ENCODE measurements around the gene DAB2.

Gene DAB2

DNA sequence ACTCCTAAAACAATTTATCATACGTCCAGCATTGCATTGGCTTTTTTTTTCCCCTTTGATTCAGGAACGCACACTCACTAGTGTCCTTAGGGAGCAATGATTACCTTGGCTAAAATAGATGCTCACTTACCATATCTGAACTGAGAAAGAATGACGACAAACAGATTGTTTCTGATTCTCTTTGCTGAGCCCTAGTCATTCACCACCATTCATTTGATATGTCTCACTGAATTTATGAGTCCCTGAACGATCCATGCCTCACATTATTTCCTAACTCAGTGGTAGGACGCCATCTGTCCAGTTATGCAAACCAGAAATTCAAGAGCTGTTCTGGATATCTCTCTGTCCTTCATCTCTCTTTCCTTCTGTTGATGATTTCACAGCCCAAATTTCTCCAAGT is 39.3 kb upstream of the DAB2 start:
- Histone ChIP-seq H3K4me1 (ENCODE audit: control insufficient read depth in 2 of 2, insufficient read depth in 2 of 2, low read length in 2 of 2) (peaks cover 5 to 6% of the 10 kb centered on the region in 2 donors), H3K36me3 (ENCODE audit: control insufficient read depth in 2 of 2, insufficient read depth in 2 of 2, low read length in 2 of 2) (no peaks in the 10 kb centered on the region), H3K27me3 (ENCODE audit: control insufficient read depth in 2 of 2, insufficient read depth in 2 of 2, low read length in 2 of 2) (no peaks in the 10 kb centered on the region), H3K9me3 (ENCODE audit: control insufficient read depth in 2 of 2, low read length in 2 of 2) (no peaks in the 10 kb centered on the region), H3K27ac (ENCODE audit: low read depth in 2 of 2, low read length in 2 of 2) (no peak overlapping the region), H3K4me3 (ENCODE audit: low read length in 2 of 2) (no peak overlapping the region), H3K9ac (ENCODE audit: low read depth in 1 of 2, low read length in 2 of 2) (no peak overlapping the region)

DNA sequence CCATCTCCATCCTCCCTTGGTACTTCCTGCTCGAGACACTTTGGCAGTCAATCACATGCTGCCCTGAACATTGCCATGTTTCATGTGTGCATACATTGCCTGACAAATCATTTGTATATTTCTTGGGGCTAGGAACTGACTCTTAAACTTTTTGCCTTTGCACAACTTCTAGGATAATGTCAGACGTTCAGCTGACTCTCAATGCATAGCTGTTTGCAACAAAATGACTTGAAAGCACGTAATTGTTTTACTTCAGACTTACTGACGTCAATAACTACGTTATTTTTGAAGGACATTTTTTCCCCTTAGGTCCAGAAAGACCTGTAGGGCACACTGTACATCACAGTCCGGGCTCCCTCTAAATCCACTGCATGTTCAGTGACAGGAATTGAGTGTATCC is 37.4 kb upstream of the DAB2 start:
- peaks cover 5 to 6% of the 10 kb centered on the region in 2 donors for H3K4me1 ChIP-seq (ENCODE audit: control insufficient read depth in 2 of 2, insufficient read depth in 2 of 2, low read length in 2 of 2)
- no peak overlapping the region for H3K4me3 ChIP-seq (ENCODE audit: low read length in 2 of 2)

DNA sequence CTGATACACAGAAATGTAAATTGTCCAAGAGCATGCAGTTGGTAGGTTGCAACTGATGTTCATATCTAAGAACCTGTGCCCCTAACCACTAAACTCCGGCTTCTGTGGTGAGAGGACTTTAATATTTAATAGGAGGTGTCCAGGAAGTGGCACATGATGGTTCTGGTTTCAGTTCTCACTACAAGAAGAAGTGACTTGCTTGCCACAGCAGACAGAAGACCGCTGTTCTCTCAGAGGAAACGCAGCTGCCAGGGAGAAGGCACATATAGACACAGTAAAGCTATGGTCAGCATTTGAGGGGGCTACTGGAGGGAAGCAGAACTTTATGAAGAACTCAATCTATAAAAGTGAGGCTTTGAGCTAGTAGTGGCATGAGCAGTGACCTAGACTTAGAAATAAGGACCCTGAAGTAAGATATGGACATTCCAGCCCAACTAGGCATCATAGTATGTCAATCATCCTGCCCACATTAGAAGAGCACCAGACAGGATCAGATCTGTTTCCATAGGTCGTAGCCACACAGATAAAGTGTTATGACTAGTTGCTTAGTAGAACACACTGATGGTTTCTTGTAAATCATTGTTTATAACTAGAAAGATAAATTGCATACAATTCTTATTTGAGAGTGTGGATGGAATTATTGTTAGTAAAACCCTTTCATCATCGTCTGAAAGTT is 36.4 kb upstream of the DAB2 start:
- Histone ChIP-seq H3K36me3 (ENCODE audit: control insufficient read depth in 2 of 2, insufficient read depth in 2 of 2, low read length in 2 of 2) (no peaks in the 10 kb centered on the region), H3K9ac (ENCODE audit: low read depth in 1 of 2, low read length in 2 of 2) (no peak overlapping the region), H3K27ac (ENCODE audit: low read depth in 2 of 2, low read length in 2 of 2) (peak overlapping the region in 1 of 2 donors; percentile 27)

More for the DNA sequence above, 37.4 kb upstream of the DAB2 start:
- Histone ChIP-seq H3K27ac (ENCODE audit: low read depth in 2 of 2, low read length in 2 of 2) (no peak overlapping the region), H3K27me3 (ENCODE audit: control insufficient read depth in 2 of 2, insufficient read depth in 2 of 2, low read length in 2 of 2) (no peaks in the 10 kb centered on the region), H3K9me3 (ENCODE audit: control insufficient read depth in 2 of 2, low read length in 2 of 2) (no peaks in the 10 kb centered on the region), H3K36me3 (ENCODE audit: control insufficient read depth in 2 of 2, insufficient read depth in 2 of 2, low read length in 2 of 2) (no peaks in the 10 kb centered on the region), H3K9ac (ENCODE audit: low read depth in 1 of 2, low read length in 2 of 2) (no peak overlapping the region)

DNA sequence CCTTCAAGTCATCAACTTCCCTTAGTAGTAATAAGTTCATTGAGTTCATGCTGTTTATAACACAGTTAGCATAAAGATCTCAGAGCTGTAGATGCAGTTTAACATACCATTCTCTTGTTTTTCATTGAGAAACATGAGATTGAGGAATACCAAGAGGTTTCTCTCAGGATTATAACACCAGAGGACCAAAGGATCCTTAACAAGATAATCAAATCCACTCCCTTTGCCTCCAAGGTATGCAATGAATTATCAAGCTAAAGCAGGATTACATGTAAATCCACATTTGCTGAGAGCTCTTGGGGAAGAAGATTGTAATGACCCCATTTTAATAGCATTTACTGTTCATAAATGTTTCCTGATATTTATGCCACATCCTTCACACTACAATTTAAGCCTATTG is 35.1 kb upstream of the DAB2 start:
- no peaks in the 10 kb centered on the region for H3K27me3 ChIP-seq (ENCODE audit: control insufficient read depth in 2 of 2, insufficient read depth in 2 of 2, low read length in 2 of 2)
- no peak overlapping the region for H3K4me3 ChIP-seq (ENCODE audit: low read length in 2 of 2)
- H3K9ac ChIP-seq (ENCODE audit: low read depth in 1 of 2, low read length in 2 of 2) = no peak overlapping the region
- H3K4me1 ChIP-seq (ENCODE audit: control insufficient read depth in 2 of 2, insufficient read depth in 2 of 2, low read length in 2 of 2) = no peaks in the 10 kb centered on the region
- H3K27ac ChIP-seq (ENCODE audit: low read depth in 2 of 2, low read length in 2 of 2) = no peak overlapping the region
- H3K36me3 ChIP-seq (ENCODE audit: control insufficient read depth in 2 of 2, insufficient read depth in 2 of 2, low read length in 2 of 2) = no peaks in the 10 kb centered on the region
- H3K9me3 ChIP-seq (ENCODE audit: control insufficient read depth in 2 of 2, low read length in 2 of 2) = no peaks in the 10 kb centered on the region

More for the DNA sequence above, 36.4 kb upstream of the DAB2 start:
- H3K4me3 ChIP-seq (ENCODE audit: low read length in 2 of 2) = no peak overlapping the region
- peaks cover 2 to 3% of the 10 kb centered on the region in 2 donors for H3K4me1 ChIP-seq (ENCODE audit: control insufficient read depth in 2 of 2, insufficient read depth in 2 of 2, low read length in 2 of 2)
- no peaks in the 10 kb centered on the region for H3K9me3 ChIP-seq (ENCODE audit: control insufficient read depth in 2 of 2, low read length in 2 of 2)
- H3K27me3 ChIP-seq (ENCODE audit: control insufficient read depth in 2 of 2, insufficient read depth in 2 of 2, low read length in 2 of 2) = no peaks in the 10 kb centered on the region

DNA sequence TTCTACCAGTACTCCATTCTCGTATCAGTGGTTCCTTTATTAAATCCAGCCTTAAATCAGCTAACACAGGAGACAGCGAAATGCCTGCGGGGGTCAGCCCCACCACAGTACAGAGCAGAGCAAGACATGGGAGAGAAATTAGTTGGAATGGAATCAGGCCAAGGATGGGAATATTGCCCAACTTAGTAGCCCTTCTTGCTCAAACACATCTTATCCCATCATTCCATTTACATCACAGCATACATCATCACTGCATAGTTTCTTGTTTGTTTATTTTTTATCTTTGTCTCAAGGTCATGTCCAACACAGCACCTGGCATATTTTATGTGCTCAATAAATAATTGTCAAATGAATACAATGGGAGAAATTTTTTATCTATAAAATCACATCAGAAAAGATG is 34.3 kb upstream of the DAB2 start:
- H3K9me3 ChIP-seq (ENCODE audit: control insufficient read depth in 2 of 2, low read length in 2 of 2) = no peaks in the 10 kb centered on the region
- H3K4me1 ChIP-seq (ENCODE audit: control insufficient read depth in 2 of 2, insufficient read depth in 2 of 2, low read length in 2 of 2) = no peaks in the 10 kb centered on the region
- no peak overlapping the region for H3K4me3 ChIP-seq (ENCODE audit: low read length in 2 of 2)
- no peak overlapping the region for H3K9ac ChIP-seq (ENCODE audit: low read depth in 1 of 2, low read length in 2 of 2)
- H3K27ac ChIP-seq (ENCODE audit: low read depth in 2 of 2, low read length in 2 of 2) = no peak overlapping the region
- H3K36me3 ChIP-seq (ENCODE audit: control insufficient read depth in 2 of 2, insufficient read depth in 2 of 2, low read length in 2 of 2) = no peaks in the 10 kb centered on the region
- no peaks in the 10 kb centered on the region for H3K27me3 ChIP-seq (ENCODE audit: control insufficient read depth in 2 of 2, insufficient read depth in 2 of 2, low read length in 2 of 2)

DNA sequence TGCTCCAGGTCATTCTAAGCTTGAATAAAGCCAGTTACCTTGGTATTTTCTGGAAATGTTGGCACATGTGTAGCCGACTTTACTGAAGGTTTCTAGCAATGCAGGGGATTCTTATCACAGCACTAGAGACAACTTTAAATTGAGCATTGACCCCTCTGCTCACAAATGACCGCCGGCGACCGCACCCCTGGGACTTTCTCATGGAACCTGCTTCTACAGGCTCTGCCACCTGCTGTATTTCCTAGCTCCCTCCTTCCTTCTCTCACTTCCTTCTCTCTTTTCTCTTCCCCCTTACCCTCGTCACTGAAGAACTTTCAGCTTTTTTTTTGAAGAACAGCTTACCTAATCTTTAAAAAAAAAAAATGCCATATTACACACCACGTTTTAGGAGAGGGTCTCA is 30.9 kb upstream of the DAB2 start:
- Histone ChIP-seq H3K27me3 (ENCODE audit: control insufficient read depth in 2 of 2, insufficient read depth in 2 of 2, low read length in 2 of 2) (no peaks in the 10 kb centered on the region), H3K4me3 (ENCODE audit: low read length in 2 of 2) (no peak overlapping the region), H3K9ac (ENCODE audit: low read depth in 1 of 2, low read length in 2 of 2) (no peak overlapping the region), H3K4me1 (ENCODE audit: control insufficient read depth in 2 of 2, insufficient read depth in 2 of 2, low read length in 2 of 2) (peaks cover 8% of the 10 kb centered on the region in 2 donors), H3K9me3 (ENCODE audit: control insufficient read depth in 2 of 2, low read length in 2 of 2) (no peaks in the 10 kb centered on the region), H3K27ac (ENCODE audit: low read depth in 2 of 2, low read length in 2 of 2) (no peak overlapping the region), H3K36me3 (ENCODE audit: control insufficient read depth in 2 of 2, insufficient read depth in 2 of 2, low read length in 2 of 2) (no peaks in the 10 kb centered on the region)

DNA sequence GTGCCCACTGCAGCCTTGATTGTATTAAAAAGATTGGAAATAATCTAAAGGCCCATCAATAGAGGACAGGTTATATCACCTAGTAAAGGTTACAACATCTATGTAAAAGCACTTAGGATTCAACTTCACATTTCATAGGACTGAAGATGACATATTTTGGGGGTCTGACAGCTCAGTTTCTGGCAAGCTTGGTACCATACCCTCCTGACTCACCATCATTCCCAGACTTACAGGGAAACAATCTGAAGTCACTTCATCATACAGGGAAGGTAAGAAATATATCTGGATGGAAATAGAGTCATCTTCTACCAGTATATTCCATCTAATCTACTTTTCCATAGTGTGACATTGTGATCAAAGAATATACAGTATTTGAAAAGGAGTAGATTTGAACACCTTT is 28.8 kb upstream of the DAB2 start:
- Histone ChIP-seq H3K4me3 (ENCODE audit: low read length in 2 of 2) (no peak overlapping the region), H3K4me1 (ENCODE audit: control insufficient read depth in 2 of 2, insufficient read depth in 2 of 2, low read length in 2 of 2) (peaks cover 8 to 12% of the 10 kb centered on the region in 2 donors), H3K9me3 (ENCODE audit: control insufficient read depth in 2 of 2, low read length in 2 of 2) (no peaks in the 10 kb centered on the region), H3K9ac (ENCODE audit: low read depth in 1 of 2, low read length in 2 of 2) (no peak overlapping the region), H3K27ac (ENCODE audit: low read depth in 2 of 2, low read length in 2 of 2) (no peak overlapping the region), H3K36me3 (ENCODE audit: control insufficient read depth in 2 of 2, insufficient read depth in 2 of 2, low read length in 2 of 2) (no peaks in the 10 kb centered on the region), H3K27me3 (ENCODE audit: control insufficient read depth in 2 of 2, insufficient read depth in 2 of 2, low read length in 2 of 2) (no peaks in the 10 kb centered on the region)

DNA sequence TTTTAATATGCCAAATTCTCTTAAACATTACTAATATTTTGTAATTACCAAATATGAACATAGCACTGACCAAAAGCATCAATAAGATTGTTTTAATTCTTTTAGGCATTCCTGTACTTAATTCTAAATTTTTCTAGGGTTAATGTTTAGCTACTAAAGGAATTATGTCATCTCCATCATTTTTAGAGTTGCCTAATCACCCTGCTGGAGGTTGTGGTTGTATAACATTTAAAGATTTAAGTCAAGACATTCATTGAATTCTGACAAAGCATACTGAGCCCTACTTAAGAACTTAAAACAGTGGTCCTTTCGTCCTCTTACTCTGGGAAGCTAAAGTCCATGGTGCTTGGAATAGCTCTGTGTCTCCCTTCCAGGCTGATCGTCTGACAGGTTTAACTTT is 28.1 kb upstream of the DAB2 start:
- Histone ChIP-seq H3K9me3 (ENCODE audit: control insufficient read depth in 2 of 2, low read length in 2 of 2) (no peaks in the 10 kb centered on the region), H3K4me1 (ENCODE audit: control insufficient read depth in 2 of 2, insufficient read depth in 2 of 2, low read length in 2 of 2) (peaks cover 8 to 17% of the 10 kb centered on the region in 2 donors), H3K27me3 (ENCODE audit: control insufficient read depth in 2 of 2, insufficient read depth in 2 of 2, low read length in 2 of 2) (no peaks in the 10 kb centered on the region), H3K27ac (ENCODE audit: low read depth in 2 of 2, low read length in 2 of 2) (no peak overlapping the region), H3K4me3 (ENCODE audit: low read length in 2 of 2) (no peak overlapping the region), H3K9ac (ENCODE audit: low read depth in 1 of 2, low read length in 2 of 2) (no peak overlapping the region), H3K36me3 (ENCODE audit: control insufficient read depth in 2 of 2, insufficient read depth in 2 of 2, low read length in 2 of 2) (no peaks in the 10 kb centered on the region)

DNA sequence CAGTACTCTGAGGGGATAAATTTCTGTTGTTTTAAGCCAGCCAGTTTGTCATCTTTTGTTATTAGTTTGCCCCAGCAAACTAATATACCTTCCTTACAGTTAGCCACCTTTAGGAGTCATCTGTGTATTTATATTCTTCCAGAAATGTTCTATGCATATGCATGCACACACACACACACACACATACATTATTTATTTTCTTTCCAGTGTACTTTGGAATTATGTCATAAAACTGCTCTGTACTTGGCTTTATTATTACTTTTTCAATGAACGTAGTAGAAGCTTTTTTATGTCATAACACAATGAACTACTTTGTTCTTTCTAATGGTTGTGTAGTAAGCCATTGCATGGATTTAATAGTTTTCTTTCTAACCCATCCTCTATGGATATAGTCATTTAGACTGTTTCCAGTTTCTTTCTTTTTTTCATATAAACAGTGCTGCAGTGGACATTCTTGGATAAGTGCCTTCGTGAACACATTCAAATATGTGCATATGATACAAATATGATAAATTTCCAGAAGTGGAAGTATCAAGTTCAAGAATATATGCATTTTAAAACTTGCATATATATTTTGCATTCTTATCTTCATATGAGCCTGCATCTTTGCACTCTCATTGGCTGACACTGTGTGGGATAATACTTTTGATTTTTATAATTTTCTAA is 26.6 kb upstream of the DAB2 start:
- H3K27ac ChIP-seq (ENCODE audit: low read depth in 2 of 2, low read length in 2 of 2) = peak overlapping the region in 1 of 2 donors; percentile 29
- peak overlapping the region in 1 of 2 donors; percentile 1 for H3K4me3 ChIP-seq (ENCODE audit: low read length in 2 of 2)
- no peaks in the 10 kb centered on the region for H3K36me3 ChIP-seq (ENCODE audit: control insufficient read depth in 2 of 2, insufficient read depth in 2 of 2, low read length in 2 of 2)
- no peaks in the 10 kb centered on the region for H3K27me3 ChIP-seq (ENCODE audit: control insufficient read depth in 2 of 2, insufficient read depth in 2 of 2, low read length in 2 of 2)
- H3K9me3 ChIP-seq (ENCODE audit: control insufficient read depth in 2 of 2, low read length in 2 of 2) = no peaks in the 10 kb centered on the region
- H3K4me1 ChIP-seq (ENCODE audit: control insufficient read depth in 2 of 2, insufficient read depth in 2 of 2, low read length in 2 of 2) = peaks cover 8 to 17% of the 10 kb centered on the region in 2 donors
- no peak overlapping the region for H3K9ac ChIP-seq (ENCODE audit: low read depth in 1 of 2, low read length in 2 of 2)

DNA sequence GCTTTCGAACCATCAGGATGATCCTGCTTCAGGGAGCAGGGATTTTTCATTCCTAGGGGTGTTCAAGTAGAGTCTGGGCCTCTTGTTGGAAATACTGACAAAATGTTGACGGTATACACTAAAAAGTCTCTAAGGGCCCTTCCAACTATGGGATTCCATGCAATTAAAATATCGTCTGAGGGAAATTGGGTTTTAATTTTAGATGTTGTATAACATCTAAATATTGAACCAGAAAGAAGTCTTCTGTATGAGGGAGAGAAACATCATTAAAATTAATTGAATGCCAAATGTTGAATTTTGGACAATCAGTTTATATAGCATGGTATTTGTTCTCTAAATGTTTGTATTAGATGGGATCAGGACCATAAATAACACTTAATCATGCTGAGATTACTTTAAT is 25.7 kb upstream of the DAB2 start:
- H3K27ac ChIP-seq (ENCODE audit: low read depth in 2 of 2, low read length in 2 of 2) = no peak overlapping the region
- H3K27me3 ChIP-seq (ENCODE audit: control insufficient read depth in 2 of 2, insufficient read depth in 2 of 2, low read length in 2 of 2) = no peaks in the 10 kb centered on the region
- no peak overlapping the region for H3K9ac ChIP-seq (ENCODE audit: low read depth in 1 of 2, low read length in 2 of 2)
- no peak overlapping the region for H3K4me3 ChIP-seq (ENCODE audit: low read length in 2 of 2)
- no peaks in the 10 kb centered on the region for H3K36me3 ChIP-seq (ENCODE audit: control insufficient read depth in 2 of 2, insufficient read depth in 2 of 2, low read length in 2 of 2)
- H3K9me3 ChIP-seq (ENCODE audit: control insufficient read depth in 2 of 2, low read length in 2 of 2) = no peaks in the 10 kb centered on the region
- H3K4me1 ChIP-seq (ENCODE audit: control insufficient read depth in 2 of 2, insufficient read depth in 2 of 2, low read length in 2 of 2) = peaks cover 8 to 20% of the 10 kb centered on the region in 2 donors
